ENCODE results near the gene FCRL1. TPM values are rescaled to one million over a fixed set of nuclear protein-coding genes. Genes with fewer than 3 reads are reported as not detected.

Gene FCRL1
- total and polyA plus RNA-seq, 2 of the 8 experiments (the other 6 are each of a cell fraction or from before 2014, with no cell fraction given) = not detected

- H3K23me2 ChIP-seq (ENCODE audit: low read depth, low read length) = no peaks in the 10 kb centered on the region
- H3K18ac ChIP-seq (ENCODE audit: extremely low read depth, low read length) = no peak overlapping the region
- no peak overlapping the region; the same call in 1 of the 2 replicates for H2BK12ac ChIP-seq (ENCODE audit: low read depth, low read length)
- DNase-seq (ENCODE audit: low read depth in 1 of 2, low spot score in 2 of 2) = peak in 1 of 2 experiments; percentile 29
- no peak overlapping the region for H2BK20ac ChIP-seq (ENCODE audit: low read length)
- no peak overlapping the region for H3K9ac ChIP-seq (replicated peaks in 1 of 4; ENCODE audit: extremely low read depth in 1 of 4, low read depth in 3 of 4, low read length in 3 of 4)
- ChIA-PET POLR2A (ENCODE audit: partially characterized antibody) (no interaction called here), CTCF (ENCODE audit: partially characterized antibody) (interaction anchor here (0.7 to 4.7 kb wide), 15 partner anchors 9 to 410 kb away, joined by 3 to 21 read pairs (median 4); no protein-coding TSS in a partner anchor)
- H2BK120ac ChIP-seq (replicated peaks; ENCODE audit: low read depth, low read length) = no peak overlapping the region
- H3K27ac ChIP-seq (ENCODE audit: low read depth, low read length) = no peak overlapping the region
- no peaks in the 10 kb centered on the region for H4K20me1 ChIP-seq (replicated peaks in 1 of 2; ENCODE audit: control insufficient read depth in 1 of 2, insufficient read depth in 2 of 2, low read length in 2 of 2)
- no peaks in the 10 kb centered on the region for H3K36me3 ChIP-seq (ENCODE audit: control insufficient read depth in 2 of 4, insufficient read depth in 4 of 4, low read length in 3 of 4)
- no peak overlapping the region for H4K91ac ChIP-seq (replicated peaks; ENCODE audit: insufficient read length, low read length)
- H3K4ac ChIP-seq (replicated peaks; ENCODE audit: insufficient read length, low read depth, low read length) = no peak overlapping the region
- no peak overlapping the region for H3K23ac ChIP-seq (ENCODE audit: insufficient read length)
- no peak overlapping the region for H2AK5ac ChIP-seq (ENCODE audit: low read depth, low read length)
- H4K8ac ChIP-seq (ENCODE audit: extremely low read depth, insufficient read depth, low read length) = no peak overlapping the region
- no peak overlapping the region for H3K4me2 ChIP-seq (ENCODE audit: insufficient read depth in 1 of 2, low read depth in 2 of 2, low read length in 2 of 2)
- FAIRE-seq = peak; percentile 78
- no peaks in the 10 kb centered on the region for H3K9me3 ChIP-seq (ENCODE audit: insufficient read depth in 2 of 2, low read depth in 1 of 2, low read length in 1 of 2)
- H3K79me1 ChIP-seq (ENCODE audit: low read depth, low read length) = no peaks in the 10 kb centered on the region
- TF ChIP-seq JUND (IDR thresholded peaks at IDR 0.05; ENCODE audit: low read length) = no peak
- peak; percentile 70 to 83 (median 79) for TF ChIP-seq CTCF (IDR thresholded peaks at IDR 0.05; ENCODE audit: control extremely low read depth in 1 of 3, insufficient read depth in 1 of 3, low read depth in 1 of 3, low read length in 3 of 3)
- peak; percentile 85 to 89 for TF ChIP-seq RAD21 (IDR thresholded peaks at IDR 0.05 in 1 of 2, conservative IDR thresholded peaks at IDR 0.05 in 1 of 2; ENCODE audit: low read depth in 2 of 2, low read length in 2 of 2)
- no peak overlapping the region for H3K56ac ChIP-seq (replicated peaks; ENCODE audit: insufficient read length, low read depth, low read length)
- no peak overlapping the region for H2BK15ac ChIP-seq (ENCODE audit: low read length)
- 67% methylated on average over 1 of the region's 1 CpG; no CpG with 5 or more reads in 1 of the 2 experiments for WGBS, 2 experiments (ENCODE audit: extremely low coverage in 1 of 2, insufficient coverage in 1 of 2, insufficient read length in 1 of 2, insufficient replicate concordance in 2 of 2, low coverage in 1 of 2, low lambda C conversion rate in 2 of 2, missing lambda C conversion rate in 1 of 2)
- H2AFZ ChIP-seq (ENCODE audit: low read length) = peak overlapping the region; percentile 96
- H3K4me1 ChIP-seq (replicated peaks in 1 of 4; ENCODE audit: control insufficient read depth in 3 of 4, insufficient read depth in 4 of 4, low read length in 3 of 4) = no peaks in the 10 kb centered on the region
- no peak overlapping the region for H4K5ac ChIP-seq (ENCODE audit: insufficient read length, low read depth, low read length)
- no peaks in the 10 kb centered on the region; a peak in 1 of 7 replicates for H3K27me3 ChIP-seq (replicated peaks in 1 of 4; ENCODE audit: control insufficient read depth in 3 of 4, extremely low read depth in 1 of 4, insufficient read depth in 3 of 4, low read length in 3 of 4)
- H3K14ac ChIP-seq (ENCODE audit: insufficient read length) = no peak overlapping the region
- no peaks in the 10 kb centered on the region for H3K79me2 ChIP-seq (ENCODE audit: control insufficient read depth in 1 of 2, insufficient read depth in 2 of 2, low read length in 2 of 2)
- H3K4me3 ChIP-seq (ENCODE audit: extremely low read depth in 1 of 4, insufficient read depth in 2 of 4, low read depth in 3 of 4, low read length in 4 of 4) = no peak overlapping the region
- H2BK5ac ChIP-seq (ENCODE audit: low read depth, low read length) = no peak overlapping the region
Observed at GRCh38 chr1:157773493-157774350, 46.2 kb downstream of the FCRL1 start.

Data from H1 (cell line).